Measurements from ENCODE around the gene STAT3. TPM values are rescaled to one million over a fixed set of nuclear protein-coding genes. Genes with fewer than 3 reads are reported as not detected.

Gene STAT3
- total RNA-seq (ENCODE audit: low replicate concordance) = 81.7 and 89.7 TPM in 2 replicates

GRCh38 chr17:42388381-42389134, at the start of gene STAT3:
TSS of gene STAT3 (minus strand) at chr17:42388442. CDS start at chr17:42348516, 39,926 bp downstream.

GRCh38 chr17:42422958-42423712, 34.9 kb upstream of the STAT3 start, which contains the start of gene CAVIN1:
TSS of gene CAVIN1 (minus strand) at chr17:42423256. CDS start at chr17:42423097, 159 bp downstream.

GRCh38 chr17:42287977-42288802, 100.1 kb downstream of the STAT3 start, which contains the start of gene STAT5A:
TSS of gene STAT5A (plus strand) at chr17:42288498. CDS start at chr17:42289412, 914 bp downstream.

GRCh38 chr17:42276359-42276608, 112.0 kb downstream of the STAT3 start, which contains the start of gene STAT5B:
TSS of gene STAT5B (minus strand) at chr17:42276391. CDS start at chr17:42232127, 44,264 bp downstream.

Other genes with a start within 250 kb of the STAT3 start
- gene RAB5C, start 233.5 kb downstream of the STAT3 start, total RNA-seq (ENCODE audit: low replicate concordance) = 41.7 and 64.7 TPM in 2 replicates
- 0.12 TPM in 1 of 2 replicates, not detected in the other for gene KCNH4, start 207.3 kb downstream of the STAT3 start, total RNA-seq (ENCODE audit: low replicate concordance)
- gene HCRT, start 203.0 kb downstream of the STAT3 start, total RNA-seq (ENCODE audit: low replicate concordance) = not detected in 2 replicates
- 11.1 and 13.4 TPM in 2 replicates for gene GHDC, start 193.9 kb downstream of the STAT3 start, total RNA-seq (ENCODE audit: low replicate concordance)
- 21.1 TPM in 2 replicates for gene STAT5B, start 112.1 kb downstream of the STAT3 start, total RNA-seq (ENCODE audit: low replicate concordance)
- 11.4 and 31.5 TPM in 2 replicates for gene STAT5A, start 99.9 kb downstream of the STAT3 start, total RNA-seq (ENCODE audit: low replicate concordance)
- 602 and 708 TPM in 2 replicates for gene CAVIN1, start 34.8 kb upstream of the STAT3 start, total RNA-seq (ENCODE audit: low replicate concordance)
- gene ATP6V0A1, start 70.4 kb upstream of the STAT3 start, total RNA-seq (ENCODE audit: low replicate concordance) = 39.1 and 76.6 TPM in 2 replicates
- 23.8 and 24.6 TPM in 2 replicates for gene NAGLU, start 147.8 kb upstream of the STAT3 start, total RNA-seq (ENCODE audit: low replicate concordance)
- 1.8 and 8.9 TPM in 2 replicates for gene HSD17B1, start 164.5 kb upstream of the STAT3 start, total RNA-seq (ENCODE audit: low replicate concordance)
- gene COASY, start 173.7 kb upstream of the STAT3 start, total RNA-seq (ENCODE audit: low replicate concordance) = 5.4 and 8.2 TPM in 2 replicates
- 33.7 and 38.0 TPM in 2 replicates for gene MLX, start 178.7 kb upstream of the STAT3 start, total RNA-seq (ENCODE audit: low replicate concordance)
- 2.8 and 3.7 TPM in 2 replicates for gene PSMC3IP, start 189.3 kb upstream of the STAT3 start, total RNA-seq (ENCODE audit: low replicate concordance)
- gene RETREG3, start 220.9 kb upstream of the STAT3 start, total RNA-seq (ENCODE audit: low replicate concordance) = 56.1 and 95.8 TPM in 2 replicates
- gene TUBG1, start 221.2 kb upstream of the STAT3 start, total RNA-seq (ENCODE audit: low replicate concordance) = 21.9 and 23.5 TPM in 2 replicates

Data from smooth muscle cell of the coronary artery (primary cell).